ENCODE data around the gene ARHGAP6.

GRCh38 chrX:11422525-11422857, 243.2 kb downstream of the ARHGAP6 start:
- TF ChIP-seq POLR2A (IDR thresholded peaks at IDR 0.05) (no peak), CTCF (IDR thresholded peaks at IDR 0.05) (no peak)
